ENCODE measurements around the gene SH3BGRL. TPM values are rescaled to one million over a fixed set of nuclear protein-coding genes. Genes with fewer than 3 reads are reported as not detected.

The SH3BGRL gene
- total and polyA plus RNA-seq, 10 of the 15 experiments (the other 5 are each of a cell fraction or from before 2014, with no cell fraction given), result 75.6 to 178 (median 122) TPM

- TF ChIP-seq BCL11A (IDR thresholded peaks at IDR 0.05; ENCODE audit: low read depth, low read length), result no peak
- TF ChIP-seq RAD21 (IDR thresholded peaks at IDR 0.05; ENCODE audit: insufficient read depth, low read depth, low read length), result no peak
Measured at GRCh38 chrX:81229901-81230300, 28.0 kb downstream of the SH3BGRL start (continued).

- no TSS peak for BruUV-seq (replicated peaks)
- no peak for TF ChIP-seq POLR2AphosphoS5 (IDR thresholded peaks at IDR 0.05; ENCODE audit: low read length)
- TF ChIP-seq, protein P1, sequence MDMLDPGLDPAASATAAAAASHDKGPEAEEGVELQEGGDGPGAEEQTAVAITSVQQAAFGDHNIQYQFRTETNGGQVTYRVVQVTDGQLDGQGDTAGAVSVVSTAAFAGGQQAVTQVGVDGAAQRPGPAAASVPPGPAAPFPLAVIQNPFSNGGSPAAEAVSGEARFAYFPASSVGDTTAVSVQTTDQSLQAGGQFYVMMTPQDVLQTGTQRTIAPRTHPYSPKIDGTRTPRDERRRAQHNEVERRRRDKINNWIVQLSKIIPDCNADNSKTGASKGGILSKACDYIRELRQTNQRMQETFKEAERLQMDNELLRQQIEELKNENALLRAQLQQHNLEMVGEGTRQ (IDR thresholded peaks at IDR 0.05; ENCODE audit: borderline replicate concordance, low read depth, low read length), result no peak
- TF ChIP-seq LARP7 (IDR thresholded peaks at IDR 0.05), result no peak
- no peak for TF ChIP-seq PRDM15 (CRISPR knock-in tag; IDR thresholded peaks at IDR 0.05)
- no peak for TF ChIP-seq SUPT20H (IDR thresholded peaks at IDR 0.05; ENCODE audit: borderline replicate concordance, control insufficient read depth, low read depth, low read length)
- TF ChIP-seq PML (IDR thresholded peaks at IDR 0.05; ENCODE audit: low read length), result no peak
- TF ChIP-seq, protein P2, sequence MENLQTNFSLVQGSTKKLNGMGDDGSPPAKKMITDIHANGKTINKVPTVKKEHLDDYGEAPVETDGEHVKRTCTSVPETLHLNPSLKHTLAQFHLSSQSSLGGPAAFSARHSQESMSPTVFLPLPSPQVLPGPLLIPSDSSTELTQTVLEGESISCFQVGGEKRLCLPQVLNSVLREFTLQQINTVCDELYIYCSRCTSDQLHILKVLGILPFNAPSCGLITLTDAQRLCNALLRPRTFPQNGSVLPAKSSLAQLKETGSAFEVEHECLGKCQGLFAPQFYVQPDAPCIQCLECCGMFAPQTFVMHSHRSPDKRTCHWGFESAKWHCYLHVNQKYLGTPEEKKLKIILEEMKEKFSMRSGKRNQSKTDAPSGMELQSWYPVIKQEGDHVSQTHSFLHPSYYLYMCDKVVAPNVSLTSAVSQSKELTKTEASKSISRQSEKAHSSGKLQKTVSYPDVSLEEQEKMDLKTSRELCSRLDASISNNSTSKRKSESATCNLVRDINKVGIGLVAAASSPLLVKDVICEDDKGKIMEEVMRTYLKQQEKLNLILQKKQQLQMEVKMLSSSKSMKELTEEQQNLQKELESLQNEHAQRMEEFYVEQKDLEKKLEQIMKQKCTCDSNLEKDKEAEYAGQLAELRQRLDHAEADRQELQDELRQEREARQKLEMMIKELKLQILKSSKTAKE (IDR thresholded peaks at IDR 0.05; ENCODE audit: low read depth, poor library complexity, severe bottlenecking), result no peak
- TF ChIP-seq FOXK2 (IDR thresholded peaks at IDR 0.05), result no peak
- no peak for TF ChIP-seq SPI1 (IDR thresholded peaks at IDR 0.05; ENCODE audit: borderline replicate concordance, insufficient read depth, low read depth, low read length)
- TF ChIP-seq CBX3 (IDR thresholded peaks at IDR 0.05; ENCODE audit: borderline replicate concordance, low read depth), result no peak
- DNase-seq (ENCODE audit: low read depth, low spot score) (no peak), ATAC-seq (no peak), FAIRE-seq (no peak)
- no peaks in the 10 kb centered on the region; a peak in 1 of 4 replicates for H3K36me3 ChIP-seq (ENCODE audit: control insufficient read depth in 2 of 2, insufficient read depth in 2 of 2, low read length in 1 of 2)
- H3K4me1 ChIP-seq (ENCODE audit: control insufficient read depth, insufficient read depth, low read length), result no peaks in the 10 kb centered on the region
- POLR2A ChIA-PET, result no interaction called here
- WGBS (ENCODE audit: insufficient coverage, insufficient replicate concordance, low lambda C conversion rate, missing lambda C conversion rate), result 48% methylated on average over 1 of the region's 1 CpG
- H4K20me1 ChIP-seq (ENCODE audit: control insufficient read depth, insufficient read depth), result no peaks in the 10 kb centered on the region
- intact Hi-C loops (cut with micrococcal nuclease; ENCODE audit: unreplicated experiment) (no loop called here), in situ Hi-C loops (cut with MboI) (no loop called here)
- SMC1A ChIA-PET (ENCODE audit: uncharacterized antibody, unreplicated experiment), result no interaction called here
- RAD21 ChIA-PET (ENCODE audit: unreplicated experiment), result no interaction called here
- H3K4me3 ChIP-seq, result no peak overlapping the region
- H3K27me3 ChIP-seq (replicated peaks in 1 of 2; ENCODE audit: control insufficient read depth in 2 of 2, insufficient read depth in 2 of 2, low read length in 1 of 2), result no peaks in the 10 kb centered on the region
- CTCF ChIA-PET, result no interaction called here
- H3K9me3 ChIP-seq (replicated peaks; ENCODE audit: control insufficient read depth, insufficient read depth, low read length), result no peaks in the 10 kb centered on the region
- H3K79me2 ChIP-seq (ENCODE audit: control insufficient read depth, insufficient read depth, low read length), result peaks cover 3% of the 10 kb centered on the region
- H3K4me2 ChIP-seq (ENCODE audit: control insufficient read depth, insufficient read depth), result no peak overlapping the region
- no peak overlapping the region for H3K9ac ChIP-seq (ENCODE audit: control insufficient read depth, insufficient read depth, low read length)
- no peak overlapping the region for H3K27ac ChIP-seq (ENCODE audit: control insufficient read depth, insufficient read depth)
- no peak overlapping the region for H2AFZ ChIP-seq (ENCODE audit: control insufficient read depth, low read depth, low read length)
Measured at GRCh38 chrX:81231476-81231875, 29.6 kb downstream of the SH3BGRL start.
